ENCODE measurements around the gene B4GALNT3.

DNA sequence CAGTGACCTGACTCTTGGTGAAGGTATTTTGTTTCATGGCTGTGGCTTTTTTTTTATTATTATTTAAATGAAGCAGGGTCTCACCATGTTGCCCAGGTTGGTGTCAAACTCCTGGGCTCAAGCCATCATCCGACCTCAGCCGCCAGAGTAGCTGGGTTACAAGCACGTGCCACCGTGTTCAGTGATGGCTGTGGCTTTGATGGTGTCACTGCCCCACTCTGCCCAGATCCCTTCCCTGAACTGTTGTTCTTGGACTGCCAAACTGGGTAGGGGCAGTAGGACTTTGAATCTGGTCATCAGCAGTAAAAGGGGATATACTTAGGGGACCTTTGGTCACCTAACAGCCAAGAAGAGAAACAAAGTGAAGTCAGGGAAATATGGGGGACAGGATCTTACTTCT lies 19.4 kb downstream of the B4GALNT3 start:
- TF ChIP-seq POLR2A (IDR thresholded peaks at IDR 0.05; ENCODE audit: extremely low read depth, insufficient read length) (no peak), MYC (IDR thresholded peaks at IDR 0.05; ENCODE audit: low read depth, low read length) (no peak)
- TF ChIP-seq, protein P1, sequence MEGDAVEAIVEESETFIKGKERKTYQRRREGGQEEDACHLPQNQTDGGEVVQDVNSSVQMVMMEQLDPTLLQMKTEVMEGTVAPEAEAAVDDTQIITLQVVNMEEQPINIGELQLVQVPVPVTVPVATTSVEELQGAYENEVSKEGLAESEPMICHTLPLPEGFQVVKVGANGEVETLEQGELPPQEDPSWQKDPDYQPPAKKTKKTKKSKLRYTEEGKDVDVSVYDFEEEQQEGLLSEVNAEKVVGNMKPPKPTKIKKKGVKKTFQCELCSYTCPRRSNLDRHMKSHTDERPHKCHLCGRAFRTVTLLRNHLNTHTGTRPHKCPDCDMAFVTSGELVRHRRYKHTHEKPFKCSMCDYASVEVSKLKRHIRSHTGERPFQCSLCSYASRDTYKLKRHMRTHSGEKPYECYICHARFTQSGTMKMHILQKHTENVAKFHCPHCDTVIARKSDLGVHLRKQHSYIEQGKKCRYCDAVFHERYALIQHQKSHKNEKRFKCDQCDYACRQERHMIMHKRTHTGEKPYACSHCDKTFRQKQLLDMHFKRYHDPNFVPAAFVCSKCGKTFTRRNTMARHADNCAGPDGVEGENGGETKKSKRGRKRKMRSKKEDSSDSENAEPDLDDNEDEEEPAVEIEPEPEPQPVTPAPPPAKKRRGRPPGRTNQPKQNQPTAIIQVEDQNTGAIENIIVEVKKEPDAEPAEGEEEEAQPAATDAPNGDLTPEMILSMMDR (IDR thresholded peaks at IDR 0.05; ENCODE audit: low read depth, low read length), result no peak

Data from NB4 (cell line).